K562 (cell line): ENCODE data around the gene SYNPO2. TPM values are rescaled to one million over a fixed set of nuclear protein-coding genes. Genes with fewer than 3 reads are reported as not detected.

Experiments used
- ATAC-seq: fragments of 200-7000 bp; cut with Tn5 transposase; 3 replicates; pipeline ENCODE4 v1.9.1; 2020; ENCODE audit warnings: moderate library complexity
- BruUV-seq: library from RNA; stranded (reverse); fragments of 400-500 nt; replicated peaks from 2 replicates; lab custom pipeline; 2021; lab: Mats Ljungman, UMichigan
- CTCF ChIA-PET: fragments of 300-600 bp; formaldehyde crosslinking; extraction: SDS; loops from one replicate; lab custom pipeline; 2021; ENCODE audit warnings: low intra/inter-chr PET ratio; lab: Yijun Ruan, JAX
- POLR2A ChIA-PET: fragments of 300-600, 350-650 bp; sonication (Branson Sonifier 250); formaldehyde crosslinking; extraction: SDS; loops from one replicate; lab custom pipeline; 2021; ENCODE audit warnings: antibody characterized with exemption, inconsistent platforms; lab: Yijun Ruan, JAX
- DNase-seq, 4 experiments: peaks; one replicate each; pipeline versions ENCODE4 v3.0.0 to v3.0.0-alpha.2; 2011 to 2018; ENCODE audit warnings: low spot score in 3 of 4, mixed read lengths in 3 of 4; ENCODE audit errors: extremely low read depth in 1 of 4
- FAIRE-seq: peaks from 2 replicates; lab custom pipeline; 2011; peaks lifted over from hg19 to GRCh38; lab: Jason Lieb, UNC
- H2AFZ ChIP-seq: 2 replicates; pipeline ENCODE4 v1.6.0; 2011; ENCODE audit warnings: low read depth, low read length, control low read depth, inconsistent platforms
- H3K27ac ChIP-seq: fragments of 200-600 bp; 3 replicates; pipeline ENCODE4 v1.8.0; 2011; ENCODE audit warnings: low read depth, mild to moderate bottlenecking, control low read depth, inconsistent platforms, low read length, moderate library complexity, mixed read lengths; ENCODE audit errors: extremely low read depth
- H3K27me3 ChIP-seq, 2 experiments: fragments of 300-600 bp in 1 of 2; 2 replicates in 1 of 2; 3 replicates in 1 of 2; pipeline versions ENCODE4 v1.6.0 to v1.8.0; 2011; ENCODE audit warnings: inconsistent platforms in 2 of 2, low read length in 2 of 2, mild to moderate bottlenecking in 1 of 2, mixed read lengths in 1 of 2, moderate library complexity in 1 of 2; ENCODE audit not compliant: control insufficient read depth in 2 of 2, insufficient read depth in 2 of 2
- H3K36me3 ChIP-seq: fragments of 300-600 bp; 3 replicates; pipeline ENCODE4 v1.8.0; 2011; ENCODE audit warnings: mild to moderate bottlenecking, low read length, inconsistent platforms; ENCODE audit not compliant: control insufficient read depth, insufficient read depth
- H3K4me1 ChIP-seq, 2 experiments: fragments of 200-600 bp in 1 of 2; replicated peaks in 1 of 2; 2 replicates in 1 of 2; 3 replicates in 1 of 2; pipeline versions ENCODE4 v1.5.1 to v1.8.0; 2011; ENCODE audit warnings: inconsistent platforms in 2 of 2, low read length in 2 of 2, mild to moderate bottlenecking in 1 of 2, mixed read lengths in 1 of 2, moderate library complexity in 1 of 2; ENCODE audit not compliant: control insufficient read depth in 2 of 2, insufficient read depth in 2 of 2
- H3K4me2 ChIP-seq: 2 replicates; pipeline ENCODE4 v1.6.1; 2011; ENCODE audit warnings: low read length, control low read depth, inconsistent platforms, mixed read lengths; ENCODE audit not compliant: insufficient read depth
- H3K4me3 ChIP-seq: fragments of 200-600 bp; sonication (generic), shearing (Covaris generic); 2 replicates; pipeline ENCODE4 v1.5.1; 2016; ENCODE audit warnings: control low read depth, inconsistent platforms
- H3K79me2 ChIP-seq: fragments of 200-600 bp; 3 replicates; pipeline ENCODE4 v1.8.0; 2011; ENCODE audit warnings: low read length, inconsistent platforms; ENCODE audit not compliant: control insufficient read depth, insufficient read depth
- H3K9ac ChIP-seq, 2 experiments: 2 replicates each; pipeline versions ENCODE4 v1.6.0 to v1.6.1; 2011; ENCODE audit warnings: low read depth in 2 of 2, low read length in 2 of 2, control low read depth in 1 of 2, inconsistent platforms in 1 of 2, mild to moderate bottlenecking in 1 of 2, mixed read lengths in 1 of 2; ENCODE audit not compliant: insufficient read depth in 1 of 2
- H3K9me1 ChIP-seq: one replicate; pipeline ENCODE4 v1.6.0; 2011; ENCODE audit warnings: inconsistent platforms, mild to moderate bottlenecking, low read length, moderate library complexity; ENCODE audit not compliant: control insufficient read depth, insufficient read depth
- H3K9me3 ChIP-seq: replicated peaks from 2 replicates; pipeline ENCODE4 v1.5.1; 2011; ENCODE audit warnings: low read depth, low read length, inconsistent platforms; ENCODE audit not compliant: control insufficient read depth, insufficient read depth
- H4K20me1 ChIP-seq: replicated peaks from 2 replicates; pipeline ENCODE4 v1.6.1; 2011; ENCODE audit warnings: low read length, inconsistent platforms, mixed read lengths; ENCODE audit not compliant: control insufficient read depth, insufficient read depth
- CHD4 ChIP-seq: fragments of 200-600 bp; sonication (generic); IDR thresholded peaks from 3 replicates; pipeline ENCODE4 v1.6.1; 2012; ENCODE audit warnings: low read depth, mild to moderate bottlenecking, mixed read lengths, low read length, inconsistent platforms; ENCODE audit not compliant: insufficient read depth, insufficient replicate concordance, poor library complexity, severe bottlenecking
- EGR1 ChIP-seq: fragments of 450-650 bp; conservative IDR thresholded peaks from 2 replicates; pipeline ENCODE4 v1.6.1; 2017; ENCODE audit warnings: mild to moderate bottlenecking
- RAD21 ChIP-seq, 2 experiments: fragments of 250-450 bp in 1 of 2; fragments of 450-650 bp in 1 of 2; sonication (Bioruptor Pico) in 1 of 2; formaldehyde crosslinking in 1 of 2; IDR thresholded peaks in 1 of 2; conservative IDR thresholded peaks in 1 of 2; 2 replicates each; pipeline versions ENCODE4 v1.4.0 to v1.8.0; 2020 to 2022; ENCODE audit warnings: mild to moderate bottlenecking in 2 of 2, moderate library complexity in 1 of 2
- SMC3 ChIP-seq: conservative IDR thresholded peaks from 2 replicates; pipeline ENCODE4 v1.6.1; 2011; ENCODE audit warnings: low read depth, low read length, improper control_type of control experiment; ENCODE audit not compliant: insufficient read depth
- STAG1 ChIP-seq: sonication (generic); formaldehyde crosslinking; IDR thresholded peaks from 2 replicates; pipeline ENCODE4 v1.5.0; 2020; ENCODE audit warnings: missing genetic modification reagents, borderline replicate concordance
- WGBS: fragments of 100-300 bp; shearing (Covaris generic); methylation state at CpG from one replicate; pipeline ENCODE4 v1.1.6; 2016; ENCODE audit warnings: low coverage, mixed read lengths; ENCODE audit not compliant: insufficient coverage; ENCODE audit errors: missing lambda C conversion rate; 5-methylcytosine and 5-hydroxymethylcytosine counted together
- in situ Hi-C: fragments of 300-500 bp; cut with MboI; formaldehyde crosslinking; loops from 4 replicates; pipeline ENCODE4 v1.15.0; 2018; ENCODE audit warnings: inconsistent platforms, mixed read lengths
- intact Hi-C: fragments of 100-400 bp; cut with micrococcal nuclease; formaldehyde crosslinking; loops from 2 replicates; pipeline ENCODE4 v1.14.2; 2022
- polyA plus RNA-seq, 8 experiments: library from polyadenylated mRNA; depleted of rRNA in 4 of 8; stranded (reverse) in 5 of 8; unstranded in 3 of 8; fragments of >200 nt; fragmentation: Nextera tagmentation in 2 of 8; fragmentation: Illumina TruSeq in 1 of 8; extraction: Ambion mirVana in 2 of 8; extraction: Trizol in 1 of 8; gene quantifications; 2 replicates each; pipeline versions ENCODE4 v1.2.1 to v1.2.3, GENCODE V29; 2011 to 2014; ENCODE audit warnings: inconsistent platforms in 1 of 8, missing spikeins in 1 of 8
- total RNA-seq, 7 experiments: library from RNA; depleted of rRNA in 6 of 7; stranded (reverse); fragments of >200 nt in 6 of 7; fragmentation: Illumina TruSeq in 2 of 7; extraction: Trizol in 2 of 7; gene quantifications; 2 replicates each; pipeline versions ENCODE4 v1.2.1 to v1.2.3, GENCODE V29; 2011 to 2021; ENCODE audit warnings: low replicate concordance in 1 of 7
- TF ChIP-seq, protein P1 (sequence below): fragments of 450-650 bp; formaldehyde crosslinking; IDR thresholded peaks from 2 replicates; pipeline ENCODE4 v1.4.0; 2020; ENCODE audit warnings: mild to moderate bottlenecking, moderate library complexity
- TF ChIP-seq, protein P2 (sequence below), 2 experiments: fragments of 450-650 bp; formaldehyde crosslinking in 1 of 2; IDR thresholded peaks; 2 replicates each; pipeline versions ENCODE4 v1.4.0 to v1.6.1; 2014 to 2020; ENCODE audit warnings: mild to moderate bottlenecking in 2 of 2, borderline replicate concordance in 1 of 2, low read depth in 1 of 2
- TF ChIP-seq, protein P3 (sequence below), 3 experiments: IDR thresholded peaks in 2 of 3; conservative IDR thresholded peaks in 1 of 3; 2 replicates each; pipeline ENCODE4 v1.5.1; 2011 to 2012; ENCODE audit warnings: low read length in 3 of 3, mild to moderate bottlenecking in 3 of 3, control low read depth in 2 of 3, improper control_type of control experiment in 1 of 3, inconsistent platforms in 1 of 3, low read depth in 1 of 3, mixed read lengths in 1 of 3, moderate library complexity in 1 of 3; ENCODE audit not compliant: insufficient read depth in 2 of 3

Gene SYNPO2
- total and polyA plus RNA-seq, 9 of the 15 experiments (the other 6 are each of a cell fraction or from before 2014, with no cell fraction given), result 0.03 to 0.18 TPM; not detected in 7

DNA sequence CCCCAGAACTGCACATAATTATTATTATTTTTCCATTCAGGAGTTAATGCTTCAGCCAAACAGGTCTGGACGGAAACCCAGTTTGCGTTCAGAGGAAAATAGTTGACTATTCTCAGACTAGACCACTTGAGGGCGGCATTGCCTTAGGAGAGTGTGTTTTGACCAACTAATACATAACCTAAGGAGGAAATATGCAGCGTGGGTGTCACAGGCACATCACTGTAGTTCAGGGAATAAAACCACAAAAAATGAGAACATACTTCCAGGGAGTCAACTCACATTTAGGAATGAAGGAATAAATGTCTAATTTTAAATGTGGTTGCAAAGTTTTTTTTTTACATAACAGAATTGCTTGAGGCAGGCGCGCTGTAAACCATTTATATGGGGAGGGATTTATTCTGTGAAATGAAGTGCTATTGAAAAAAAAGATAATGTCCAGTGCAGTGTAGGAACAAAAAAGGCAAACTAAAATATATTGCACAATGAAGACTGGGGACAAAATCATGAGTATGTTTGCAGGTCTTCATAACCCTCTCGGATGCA, 93.3 kb downstream of the SYNPO2 start:
- ChIA-PET POLR2A (no interaction called here), CTCF (interaction anchor here (1.0 to 1.8 kb wide), 2 partner anchors 304 to 645 kb away, joined by 3 to 18 read pairs; no protein-coding TSS in a partner anchor)
- Histone ChIP-seq H3K9me1 (no peaks in the 10 kb centered on the region), H3K4me3 (no peak overlapping the region), H2AFZ (no peak overlapping the region), H4K20me1 (no peaks in the 10 kb centered on the region), H3K4me2 (no peak overlapping the region), H3K9ac (no peak overlapping the region), H3K27ac (no peak overlapping the region), H3K9me3 (no peaks in the 10 kb centered on the region; the same call in 1 of the 2 replicates), H3K4me1 (no peaks in the 10 kb centered on the region), H3K36me3 (no peaks in the 10 kb centered on the region), H3K79me2 (no peaks in the 10 kb centered on the region), H3K27me3 (peaks cover 0 to 7% of the 10 kb centered on the region in 2 experiments; a peak in 2 of 5 replicates)
- intact Hi-C loops, result loop anchor here (2.0 to 10.0 kb wide), 6 partner anchors 55 to 1073 kb away; no protein-coding TSS in a partner anchor
- peak; percentile 90 for FAIRE-seq
- 23% methylated on average over 7 of the region's 7 CpGs for WGBS
- in situ Hi-C loops, result no loop called here
- peak; percentile 91 for ATAC-seq
- no TSS peak for BruUV-seq
- DNase-seq, result peak; percentile 48 to 68 (median 54)
- TF ChIP-seq RAD21 (CRISPR knock-in tag; conservative IDR thresholded peaks at IDR 0.05 in 1 of 2, IDR thresholded peaks at IDR 0.05 in 1 of 2) (peak; percentile 81 to 82), STAG1 (peak; percentile 62; the same call in 1 of the 2 replicates), EGR1 (peak; percentile 74), CHD4 (no peak), SMC3 (peak; percentile 44; the same call in 1 of the 2 replicates)
- TF ChIP-seq, protein P1, sequence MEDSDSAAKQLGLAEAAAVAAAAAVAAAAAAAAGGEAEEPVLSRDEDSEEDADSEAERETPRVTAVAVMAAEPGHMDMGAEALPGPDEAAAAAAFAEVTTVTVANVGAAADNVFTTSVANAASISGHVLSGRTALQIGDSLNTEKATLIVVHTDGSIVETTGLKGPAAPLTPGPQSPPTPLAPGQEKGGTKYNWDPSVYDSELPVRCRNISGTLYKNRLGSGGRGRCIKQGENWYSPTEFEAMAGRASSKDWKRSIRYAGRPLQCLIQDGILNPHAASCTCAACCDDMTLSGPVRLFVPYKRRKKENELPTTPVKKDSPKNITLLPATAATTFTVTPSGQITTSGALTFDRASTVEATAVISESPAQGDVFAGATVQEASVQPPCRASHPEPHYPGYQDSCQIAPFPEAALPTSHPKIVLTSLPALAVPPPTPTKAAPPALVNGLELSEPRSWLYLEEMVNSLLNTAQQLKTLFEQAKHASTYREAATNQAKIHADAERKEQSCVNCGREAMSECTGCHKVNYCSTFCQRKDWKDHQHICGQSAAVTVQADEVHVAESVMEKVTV (CRISPR knock-in tag), result peak; percentile 76
- TF ChIP-seq, protein P2, sequence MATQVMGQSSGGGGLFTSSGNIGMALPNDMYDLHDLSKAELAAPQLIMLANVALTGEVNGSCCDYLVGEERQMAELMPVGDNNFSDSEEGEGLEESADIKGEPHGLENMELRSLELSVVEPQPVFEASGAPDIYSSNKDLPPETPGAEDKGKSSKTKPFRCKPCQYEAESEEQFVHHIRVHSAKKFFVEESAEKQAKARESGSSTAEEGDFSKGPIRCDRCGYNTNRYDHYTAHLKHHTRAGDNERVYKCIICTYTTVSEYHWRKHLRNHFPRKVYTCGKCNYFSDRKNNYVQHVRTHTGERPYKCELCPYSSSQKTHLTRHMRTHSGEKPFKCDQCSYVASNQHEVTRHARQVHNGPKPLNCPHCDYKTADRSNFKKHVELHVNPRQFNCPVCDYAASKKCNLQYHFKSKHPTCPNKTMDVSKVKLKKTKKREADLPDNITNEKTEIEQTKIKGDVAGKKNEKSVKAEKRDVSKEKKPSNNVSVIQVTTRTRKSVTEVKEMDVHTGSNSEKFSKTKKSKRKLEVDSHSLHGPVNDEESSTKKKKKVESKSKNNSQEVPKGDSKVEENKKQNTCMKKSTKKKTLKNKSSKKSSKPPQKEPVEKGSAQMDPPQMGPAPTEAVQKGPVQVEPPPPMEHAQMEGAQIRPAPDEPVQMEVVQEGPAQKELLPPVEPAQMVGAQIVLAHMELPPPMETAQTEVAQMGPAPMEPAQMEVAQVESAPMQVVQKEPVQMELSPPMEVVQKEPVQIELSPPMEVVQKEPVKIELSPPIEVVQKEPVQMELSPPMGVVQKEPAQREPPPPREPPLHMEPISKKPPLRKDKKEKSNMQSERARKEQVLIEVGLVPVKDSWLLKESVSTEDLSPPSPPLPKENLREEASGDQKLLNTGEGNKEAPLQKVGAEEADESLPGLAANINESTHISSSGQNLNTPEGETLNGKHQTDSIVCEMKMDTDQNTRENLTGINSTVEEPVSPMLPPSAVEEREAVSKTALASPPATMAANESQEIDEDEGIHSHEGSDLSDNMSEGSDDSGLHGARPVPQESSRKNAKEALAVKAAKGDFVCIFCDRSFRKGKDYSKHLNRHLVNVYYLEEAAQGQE (IDR thresholded peaks at IDR 0.05; ENCODE audit: borderline replicate concordance), result peak; percentile 68; the same call in 1 of the 2 replicates
- TF ChIP-seq, protein P2 (CRISPR knock-in tag; IDR thresholded peaks at IDR 0.05; ENCODE audit: low read depth), result no peak
- TF ChIP-seq, protein P3, sequence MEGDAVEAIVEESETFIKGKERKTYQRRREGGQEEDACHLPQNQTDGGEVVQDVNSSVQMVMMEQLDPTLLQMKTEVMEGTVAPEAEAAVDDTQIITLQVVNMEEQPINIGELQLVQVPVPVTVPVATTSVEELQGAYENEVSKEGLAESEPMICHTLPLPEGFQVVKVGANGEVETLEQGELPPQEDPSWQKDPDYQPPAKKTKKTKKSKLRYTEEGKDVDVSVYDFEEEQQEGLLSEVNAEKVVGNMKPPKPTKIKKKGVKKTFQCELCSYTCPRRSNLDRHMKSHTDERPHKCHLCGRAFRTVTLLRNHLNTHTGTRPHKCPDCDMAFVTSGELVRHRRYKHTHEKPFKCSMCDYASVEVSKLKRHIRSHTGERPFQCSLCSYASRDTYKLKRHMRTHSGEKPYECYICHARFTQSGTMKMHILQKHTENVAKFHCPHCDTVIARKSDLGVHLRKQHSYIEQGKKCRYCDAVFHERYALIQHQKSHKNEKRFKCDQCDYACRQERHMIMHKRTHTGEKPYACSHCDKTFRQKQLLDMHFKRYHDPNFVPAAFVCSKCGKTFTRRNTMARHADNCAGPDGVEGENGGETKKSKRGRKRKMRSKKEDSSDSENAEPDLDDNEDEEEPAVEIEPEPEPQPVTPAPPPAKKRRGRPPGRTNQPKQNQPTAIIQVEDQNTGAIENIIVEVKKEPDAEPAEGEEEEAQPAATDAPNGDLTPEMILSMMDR (IDR thresholded peaks at IDR 0.05 in 2 of 3, conservative IDR thresholded peaks at IDR 0.05 in 1 of 3; ENCODE audit: insufficient read depth in 2 of 3, low read depth in 1 of 3, low read length in 3 of 3), result peak; percentile 73 to 82 (median 75)
